ENCODE data around the gene GRK4.

The GRK4 gene

DNA sequence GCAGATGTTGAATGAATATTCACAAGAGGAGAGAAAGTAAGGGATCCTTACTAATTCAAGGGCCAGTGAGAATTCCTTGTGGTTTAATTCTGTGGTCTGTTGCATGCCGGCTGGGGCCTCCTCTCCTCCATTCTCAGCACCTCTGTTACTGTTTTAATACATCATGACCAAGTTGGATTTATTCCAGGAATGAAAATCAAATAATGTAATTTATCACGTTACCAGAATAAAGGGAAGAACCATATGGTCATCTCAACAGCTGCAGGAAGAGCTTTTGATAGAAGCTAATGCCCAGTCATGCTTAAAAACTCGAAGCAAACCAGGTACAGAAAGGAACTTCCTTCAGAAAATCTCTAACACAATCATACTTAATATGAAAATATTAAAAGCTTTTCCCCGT, 54.1 kb downstream of the GRK4 start:
- no peak for DNase-seq

DNA sequence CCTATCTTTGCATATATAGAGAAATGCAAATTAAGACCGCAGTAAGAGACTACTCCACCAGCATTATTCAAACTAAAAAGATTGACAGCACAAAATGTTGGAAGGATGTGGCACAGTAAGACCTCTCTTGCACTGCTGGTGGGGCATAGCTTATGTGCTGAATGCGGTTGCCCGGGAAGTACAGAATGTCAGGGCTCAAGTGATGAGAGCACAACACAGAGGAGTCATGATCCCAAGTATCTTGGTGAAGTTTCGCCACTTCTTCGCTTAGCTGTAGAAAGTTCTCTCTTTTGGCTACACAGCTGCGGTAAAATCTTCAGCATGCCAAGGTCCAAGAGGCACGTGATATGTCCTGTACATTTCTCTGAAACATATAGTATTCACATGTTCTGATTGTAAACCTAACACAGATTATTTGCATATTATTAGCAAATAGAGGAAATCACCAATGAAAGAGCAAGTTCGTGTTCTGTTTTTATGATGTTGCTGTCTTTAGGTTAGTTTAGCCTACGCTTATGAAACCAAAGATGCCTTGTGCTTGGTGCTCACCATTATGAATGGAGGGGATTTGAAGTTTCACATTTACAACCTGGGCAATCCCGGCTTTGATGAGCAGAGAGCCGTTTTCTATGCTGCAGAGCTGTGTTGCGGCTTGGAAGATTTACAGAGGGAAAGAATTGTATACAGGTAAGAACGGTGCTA, 55.9 kb downstream of the GRK4 start:
- no peak for DNase-seq

DNA sequence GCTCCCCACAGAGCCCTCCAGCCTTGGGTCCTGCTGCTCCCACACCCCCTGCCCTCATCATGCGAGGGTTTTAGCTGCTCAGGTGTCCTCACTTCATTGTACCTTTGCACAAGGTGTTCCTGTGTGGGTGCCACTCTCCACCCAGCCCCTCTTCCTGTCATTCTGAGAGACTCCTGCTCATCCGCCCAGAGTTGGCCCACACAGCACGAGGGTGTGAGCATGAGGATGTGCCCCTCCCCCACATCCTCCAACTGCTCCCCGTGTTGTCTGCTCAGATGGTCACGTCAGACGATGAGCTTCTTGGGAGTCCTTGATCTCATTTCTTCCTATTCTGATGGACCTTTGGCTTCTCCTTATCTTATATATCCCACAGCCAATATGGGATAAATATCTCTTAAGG, 57.8 kb downstream of the GRK4 start:
- no peak for DNase-seq

DNA sequence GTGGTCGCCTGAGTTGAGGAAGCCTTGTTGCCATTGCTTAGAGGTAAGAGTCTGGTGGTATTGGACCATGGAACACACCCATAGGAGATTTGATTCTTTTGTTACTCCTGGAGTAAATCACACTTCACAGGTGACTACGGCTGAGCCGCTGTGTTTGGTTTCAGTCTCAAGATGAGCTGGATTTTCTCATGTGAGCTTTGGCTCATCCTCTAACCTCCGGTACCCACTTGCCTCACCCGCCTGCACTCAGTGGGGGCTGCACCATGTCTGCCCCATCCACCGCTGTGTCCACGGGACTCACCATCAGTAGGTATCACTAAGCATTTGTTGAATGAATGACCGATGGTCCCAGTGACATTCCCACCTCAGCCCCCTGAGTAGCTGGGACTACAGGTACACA, 58.3 kb downstream of the GRK4 start:
- no peak for DNase-seq

DNA sequence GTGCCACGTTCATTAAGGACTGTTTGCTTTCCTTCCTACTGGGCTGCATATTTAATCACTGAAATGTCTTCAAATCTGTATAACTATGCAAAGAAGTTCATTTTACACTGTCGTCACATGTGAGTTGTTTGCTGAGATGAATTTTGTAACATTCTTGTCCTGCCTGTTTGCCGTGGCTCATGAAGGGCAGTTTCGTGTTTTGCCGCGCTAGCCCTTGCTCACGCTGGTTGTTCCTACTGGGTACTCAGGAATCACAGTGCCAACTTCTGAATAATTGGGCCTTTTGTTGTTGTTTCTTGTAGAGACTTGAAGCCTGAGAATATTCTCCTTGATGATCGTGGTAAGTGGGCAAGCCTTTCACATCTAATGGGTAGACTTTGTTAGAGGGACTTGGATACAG, 58.7 kb downstream of the GRK4 start:
- no peak for DNase-seq

DNA sequence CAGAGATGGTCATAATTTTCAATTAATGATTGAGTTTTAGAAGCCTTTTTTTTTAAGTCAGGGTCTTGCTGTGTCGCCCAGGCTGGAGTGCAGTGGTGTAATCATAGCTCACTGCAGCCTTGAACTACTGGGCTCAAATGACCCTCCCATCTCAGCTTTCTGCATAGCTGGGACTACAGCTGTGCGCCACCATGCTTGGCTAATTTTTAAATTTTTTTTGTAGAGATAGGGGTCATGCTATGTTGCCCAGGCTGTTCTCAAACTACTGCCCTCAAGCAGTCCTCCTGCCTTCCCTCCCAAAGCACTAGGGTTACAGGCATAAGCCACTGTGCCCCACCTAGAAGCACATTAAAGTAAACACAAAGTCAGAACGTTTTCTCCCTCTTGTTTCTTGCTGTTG, 59.3 kb downstream of the GRK4 start:
- DNase-seq: no peak

DNA sequence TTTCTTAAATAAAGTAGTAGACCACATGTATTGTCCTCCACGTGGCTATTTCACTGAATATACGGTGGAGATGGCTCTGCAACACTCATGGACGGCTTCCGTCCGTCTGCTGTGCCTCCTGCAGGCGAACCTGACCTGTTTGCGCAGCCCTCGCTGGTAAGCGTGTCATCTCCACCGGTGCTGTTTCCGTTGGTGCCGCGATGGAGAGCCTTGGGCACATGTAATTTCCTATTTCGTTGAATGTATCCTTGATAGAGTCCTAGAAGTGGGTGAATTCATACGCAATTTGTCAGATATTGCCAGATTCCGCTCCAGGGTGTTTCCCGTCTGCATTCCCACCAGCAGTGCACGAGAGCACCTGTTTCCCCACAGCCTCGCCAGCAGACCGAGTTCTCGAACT, 62.5 kb downstream of the GRK4 start:
- DNase-seq: no peak

DNA sequence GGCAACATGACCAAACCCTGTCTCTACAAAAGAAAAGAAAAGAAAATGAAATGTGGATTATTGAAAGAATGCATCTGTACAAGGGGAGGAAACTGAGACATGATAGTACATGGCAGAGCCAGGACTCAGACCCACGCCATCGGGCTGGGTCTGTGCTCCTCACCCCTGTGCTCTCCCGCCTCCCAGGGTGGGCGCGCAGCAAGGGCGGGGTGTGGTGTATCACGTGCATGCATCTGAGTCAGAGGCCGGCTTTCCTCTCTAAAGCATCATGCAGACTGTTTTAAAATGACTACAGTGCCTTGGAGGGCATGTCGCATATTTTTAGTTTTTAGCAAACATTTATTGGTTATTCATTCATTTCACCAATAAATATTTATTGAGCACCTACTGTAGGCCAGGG, 63.2 kb downstream of the GRK4 start:
- no peak for DNase-seq

DNA sequence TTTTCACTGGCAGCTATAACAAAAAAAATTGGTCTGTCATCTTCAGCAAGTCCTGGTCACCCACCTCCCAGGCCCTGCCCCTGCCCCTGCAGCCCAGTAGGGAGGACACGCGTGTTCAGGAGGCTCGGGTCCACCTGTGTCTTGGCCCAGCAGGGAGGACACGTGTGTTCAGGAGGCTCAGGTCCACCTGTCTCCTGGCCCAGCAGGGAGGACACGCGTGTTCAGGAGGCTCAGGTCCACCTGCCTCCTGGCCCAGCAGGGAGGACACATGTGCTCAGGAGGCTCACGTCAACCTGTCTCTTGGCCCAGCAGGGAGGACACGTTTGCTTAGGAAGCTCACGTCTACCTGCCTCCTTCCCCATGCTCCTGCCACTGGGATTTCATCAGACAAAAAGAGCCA, 66.1 kb downstream of the GRK4 start:
- DNase-seq: no peak

DNA sequence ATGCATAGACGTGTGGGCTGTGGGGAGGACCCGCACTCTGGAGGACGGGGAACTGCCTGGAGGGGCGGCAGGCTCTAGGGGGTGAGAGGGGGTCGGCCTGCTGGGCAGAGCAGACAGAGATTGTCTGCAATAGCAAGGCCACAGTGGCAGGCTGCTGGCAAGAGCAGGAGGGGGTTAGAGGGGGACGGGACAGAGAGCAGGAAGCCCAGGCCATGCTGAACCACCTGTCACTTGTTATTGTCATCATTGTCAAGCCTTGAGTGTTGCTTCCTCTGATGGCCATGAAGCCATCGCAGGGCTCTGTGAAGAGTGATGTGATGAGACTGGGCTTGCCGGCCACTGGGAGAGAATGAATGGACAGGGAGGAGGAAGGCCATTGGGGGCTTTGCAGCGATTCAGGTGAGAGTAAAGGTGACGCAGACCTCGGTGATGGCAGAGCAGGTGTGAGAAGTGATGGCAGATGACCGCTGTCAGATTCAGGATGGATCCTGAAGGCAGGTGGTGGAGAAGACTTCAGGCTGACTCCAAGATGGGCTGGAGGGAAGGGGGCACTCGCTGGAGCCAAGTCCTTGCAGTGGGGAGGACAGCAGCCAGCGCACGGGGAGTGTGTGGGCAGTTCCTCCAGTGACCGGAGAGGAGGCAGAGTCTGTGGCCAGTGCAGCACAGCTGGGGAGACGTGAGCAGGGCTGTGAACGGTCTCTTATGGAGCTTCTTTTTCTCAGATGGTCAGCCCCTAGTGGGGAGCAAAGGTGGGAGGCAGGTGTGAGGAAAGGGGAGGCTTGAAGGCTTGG, 67.4 kb downstream of the GRK4 start:
- DNase-seq: no peak

DNA sequence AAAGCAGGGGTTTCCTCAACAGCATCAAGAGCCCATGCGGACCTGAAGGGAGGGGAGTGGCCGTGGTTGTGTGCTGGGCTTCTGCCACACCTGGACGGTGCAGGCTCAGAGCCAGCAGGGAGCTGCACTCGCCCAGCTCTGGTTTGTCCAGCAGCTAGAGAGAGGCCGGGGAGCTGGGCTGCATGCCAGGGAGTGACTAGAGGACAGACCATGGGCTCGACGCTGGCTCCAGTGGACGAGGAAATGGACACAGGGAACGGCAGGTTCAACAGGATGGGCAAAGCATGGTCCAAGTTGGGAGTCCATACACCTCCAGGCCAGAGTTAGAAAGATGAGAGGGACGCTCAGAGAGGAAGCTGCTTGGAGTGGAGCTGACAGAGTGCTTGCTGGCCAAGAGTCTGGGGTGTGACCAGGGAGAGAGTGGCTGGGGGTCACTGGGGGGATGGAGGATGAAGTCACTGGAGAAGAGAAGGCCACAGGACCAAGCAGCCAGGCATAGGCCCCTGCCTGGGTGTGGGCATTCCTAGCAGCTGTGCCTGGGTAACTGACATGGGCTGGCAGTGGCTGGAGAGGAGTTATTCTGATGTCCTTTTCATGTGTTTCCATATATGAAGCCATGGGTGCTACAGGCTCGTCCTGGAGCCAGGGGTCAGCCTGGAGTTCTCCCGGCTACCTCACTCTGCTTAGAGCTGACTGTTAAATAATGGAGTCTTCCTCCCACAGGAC, 68.1 kb downstream of the GRK4 start:
- no peak for DNase-seq

DNA sequence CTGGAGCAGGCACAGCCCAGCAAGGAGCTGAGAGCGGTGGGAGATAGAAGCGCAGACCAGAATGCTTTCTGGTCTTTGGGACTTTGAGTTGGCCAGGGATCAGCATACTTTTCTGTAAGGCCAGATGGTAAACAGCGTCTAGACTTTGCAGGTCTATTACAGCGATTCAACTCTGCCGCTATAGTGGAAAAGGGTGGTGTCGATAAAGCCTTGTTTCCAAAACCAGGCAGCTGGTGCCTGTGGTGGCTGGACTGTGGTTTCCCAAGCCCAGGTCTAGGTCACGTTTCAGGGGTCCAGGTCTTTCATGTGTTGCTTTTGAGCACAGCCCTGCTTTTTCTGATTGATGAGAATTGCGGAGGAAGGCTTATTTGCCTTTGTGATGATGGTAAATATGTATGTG, 70.9 kb downstream of the GRK4 start:
- no peak for DNase-seq

DNA sequence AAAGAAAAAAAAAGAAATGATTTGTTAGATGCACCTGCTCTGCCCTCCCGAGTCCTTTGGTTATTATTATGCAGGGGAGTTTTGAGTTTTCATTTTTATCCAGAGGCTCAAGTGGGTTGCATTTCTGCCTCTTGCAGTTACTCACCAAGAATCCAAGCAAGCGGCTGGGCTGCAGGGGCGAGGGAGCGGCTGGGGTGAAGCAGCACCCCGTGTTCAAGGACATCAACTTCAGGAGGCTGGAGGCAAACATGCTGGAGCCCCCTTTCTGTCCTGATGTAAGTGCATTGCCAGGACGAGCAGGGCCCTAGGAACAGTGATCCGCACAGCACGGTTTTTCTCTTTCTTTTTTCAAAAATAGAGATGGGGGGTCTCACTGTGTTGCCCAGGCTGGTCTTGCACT, 71.9 kb downstream of the GRK4 start:
- DNase-seq: no peak

DNA sequence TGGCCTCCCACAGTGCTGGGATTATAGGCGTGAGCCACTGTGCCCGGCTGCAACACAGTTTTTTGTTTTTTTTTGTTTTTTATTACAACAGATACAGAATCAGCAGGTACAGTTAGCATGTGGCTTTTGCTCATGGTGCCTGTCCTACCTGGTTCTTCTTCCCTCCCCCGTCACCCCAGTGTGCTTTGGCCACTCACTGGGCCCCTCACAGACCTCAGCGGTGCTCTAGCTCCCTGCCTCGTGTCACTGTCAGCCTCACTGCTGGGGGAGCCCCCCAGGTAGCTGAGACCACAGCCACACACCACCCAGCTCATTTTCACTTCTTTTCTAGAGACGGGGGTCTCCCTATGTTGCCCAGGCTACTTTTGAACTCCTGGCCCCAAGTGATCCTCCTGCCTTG, 72.3 kb downstream of the GRK4 start:
- DNase-seq: no peak

DNA sequence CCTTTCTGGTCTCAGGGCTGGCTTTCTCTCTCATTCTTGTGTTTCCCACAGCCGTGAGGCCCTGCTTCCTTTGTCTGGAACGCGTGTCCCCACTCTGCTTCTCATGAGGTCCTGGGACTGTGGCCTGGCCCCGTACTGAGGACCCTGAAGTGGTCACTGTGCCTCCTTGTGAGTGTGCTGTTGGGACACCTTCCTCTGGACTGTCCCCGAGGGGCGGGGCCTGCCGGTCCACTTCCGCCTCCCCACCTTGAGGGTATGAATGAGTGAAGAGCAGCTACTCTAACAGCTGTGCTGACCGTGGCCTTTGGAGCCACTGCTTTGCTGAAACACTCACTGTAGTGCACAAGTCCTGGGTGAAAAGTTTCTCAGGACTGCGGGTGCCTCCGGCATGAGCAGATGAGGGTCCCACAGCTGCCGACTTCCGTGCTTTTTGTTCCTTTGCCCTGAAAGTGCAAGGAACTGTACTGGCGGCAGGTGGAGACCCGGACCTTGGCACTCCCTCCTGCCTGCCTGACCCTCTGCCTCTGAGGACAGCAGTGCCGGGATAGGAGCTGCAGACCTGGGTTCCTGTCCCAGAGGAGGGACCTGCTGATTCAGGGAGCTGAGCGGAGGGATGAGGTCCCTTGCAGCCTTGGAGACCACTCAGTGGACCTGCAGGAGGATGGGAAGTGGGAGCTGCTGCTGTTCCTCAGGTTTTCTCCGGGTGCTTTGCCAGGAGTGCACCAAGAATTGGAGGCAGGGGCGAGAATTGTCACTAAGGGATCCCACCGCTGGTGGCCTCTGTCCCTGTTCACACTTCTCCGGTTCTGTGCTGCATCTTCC, 73.0 kb downstream of the GRK4 start:
- no peak for DNase-seq

DNA sequence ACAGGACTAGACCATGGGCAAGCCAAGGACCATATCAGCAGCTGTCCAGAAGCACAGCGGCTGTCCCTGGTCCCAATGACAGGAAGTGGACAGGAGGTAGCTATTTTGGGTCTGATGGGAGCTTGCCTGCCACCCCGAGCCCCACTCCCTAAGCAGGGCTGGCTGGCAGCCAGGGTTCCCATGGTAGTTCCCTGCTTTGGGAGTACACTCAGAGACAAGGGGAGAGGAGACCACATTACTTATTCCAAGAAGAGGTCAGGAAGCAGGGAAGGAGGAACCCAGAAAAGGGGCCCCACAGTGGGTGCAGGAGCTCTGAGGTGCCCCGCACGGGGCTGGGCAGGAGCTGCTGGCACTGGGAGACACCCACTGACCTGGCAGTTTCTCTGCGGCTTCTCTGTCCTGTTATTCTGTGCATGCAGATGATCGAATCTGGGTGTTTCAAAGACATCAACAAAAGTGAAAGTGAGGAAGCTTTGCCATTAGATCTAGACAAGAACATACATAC, 74.6 kb downstream of the GRK4 start:
- no peak for DNase-seq

DNA sequence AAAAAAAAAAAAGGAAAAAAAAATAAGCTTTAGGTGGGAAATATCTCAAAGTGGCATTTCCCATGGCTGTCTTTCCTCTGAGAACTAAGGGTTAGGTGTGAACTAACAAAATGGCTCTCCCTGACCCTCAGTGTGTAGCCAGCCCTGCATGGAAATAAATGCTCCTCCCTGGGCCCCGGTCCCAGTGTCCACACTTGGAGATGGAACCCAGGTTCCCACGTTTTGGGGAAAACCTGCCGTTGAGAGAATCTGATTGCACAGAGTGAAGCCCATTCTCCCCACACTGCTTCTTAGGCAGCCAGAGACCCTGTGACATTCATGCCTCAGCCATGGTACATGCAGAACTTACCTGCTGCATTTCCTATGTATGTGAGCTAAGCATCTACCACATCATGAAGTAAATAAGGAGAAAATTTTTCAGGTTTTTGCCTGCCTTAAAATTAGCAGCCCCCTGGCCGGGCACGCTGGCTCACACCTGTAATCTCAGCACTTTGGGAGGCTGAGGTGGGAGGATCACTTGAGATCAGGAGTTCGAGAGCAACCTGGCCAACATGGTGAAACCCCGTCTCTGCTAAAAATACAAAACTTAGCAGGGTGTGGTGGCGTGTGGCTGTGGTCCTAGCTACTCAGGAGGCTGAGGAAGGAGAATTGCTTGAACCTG, 76.5 kb downstream of the GRK4 start:
- DNase-seq: no peak

DNA sequence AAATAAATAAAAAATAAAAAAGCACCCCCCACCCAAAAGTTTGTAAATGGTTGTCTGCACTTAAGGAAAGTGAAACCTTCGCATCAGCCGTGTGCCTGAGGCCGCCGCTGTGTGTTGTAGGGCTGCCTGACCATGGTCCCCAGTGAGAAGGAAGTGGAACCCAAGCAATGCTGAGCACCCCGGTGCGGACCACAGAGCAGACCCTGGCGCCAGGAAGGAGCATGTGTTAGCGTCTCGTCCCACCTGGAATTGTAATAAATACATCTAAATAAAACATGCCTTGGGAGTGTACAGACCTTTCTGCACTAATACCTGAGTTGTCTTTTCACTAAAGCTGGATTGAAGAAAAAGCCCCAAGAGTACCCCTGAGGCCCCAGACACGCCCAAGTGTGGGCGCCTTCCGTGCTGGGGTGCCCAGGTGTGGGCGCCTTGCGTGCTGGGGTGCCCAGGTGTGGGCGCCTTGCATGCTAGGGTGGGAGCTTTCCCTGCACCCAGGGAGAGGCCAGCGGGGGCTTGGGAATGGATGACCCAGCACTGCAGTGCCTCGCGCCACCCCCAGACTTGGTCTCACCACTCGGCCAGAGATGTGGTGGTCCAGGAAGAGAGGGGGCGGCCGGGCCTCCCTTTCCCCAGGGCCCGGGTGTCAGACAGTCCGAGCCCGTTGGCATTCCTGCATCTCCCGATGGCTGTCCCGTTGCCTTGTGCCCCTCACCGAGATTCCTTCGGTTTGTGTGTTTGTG, 77.3 kb downstream of the GRK4 start:
- DNase-seq: no peak

DNA sequence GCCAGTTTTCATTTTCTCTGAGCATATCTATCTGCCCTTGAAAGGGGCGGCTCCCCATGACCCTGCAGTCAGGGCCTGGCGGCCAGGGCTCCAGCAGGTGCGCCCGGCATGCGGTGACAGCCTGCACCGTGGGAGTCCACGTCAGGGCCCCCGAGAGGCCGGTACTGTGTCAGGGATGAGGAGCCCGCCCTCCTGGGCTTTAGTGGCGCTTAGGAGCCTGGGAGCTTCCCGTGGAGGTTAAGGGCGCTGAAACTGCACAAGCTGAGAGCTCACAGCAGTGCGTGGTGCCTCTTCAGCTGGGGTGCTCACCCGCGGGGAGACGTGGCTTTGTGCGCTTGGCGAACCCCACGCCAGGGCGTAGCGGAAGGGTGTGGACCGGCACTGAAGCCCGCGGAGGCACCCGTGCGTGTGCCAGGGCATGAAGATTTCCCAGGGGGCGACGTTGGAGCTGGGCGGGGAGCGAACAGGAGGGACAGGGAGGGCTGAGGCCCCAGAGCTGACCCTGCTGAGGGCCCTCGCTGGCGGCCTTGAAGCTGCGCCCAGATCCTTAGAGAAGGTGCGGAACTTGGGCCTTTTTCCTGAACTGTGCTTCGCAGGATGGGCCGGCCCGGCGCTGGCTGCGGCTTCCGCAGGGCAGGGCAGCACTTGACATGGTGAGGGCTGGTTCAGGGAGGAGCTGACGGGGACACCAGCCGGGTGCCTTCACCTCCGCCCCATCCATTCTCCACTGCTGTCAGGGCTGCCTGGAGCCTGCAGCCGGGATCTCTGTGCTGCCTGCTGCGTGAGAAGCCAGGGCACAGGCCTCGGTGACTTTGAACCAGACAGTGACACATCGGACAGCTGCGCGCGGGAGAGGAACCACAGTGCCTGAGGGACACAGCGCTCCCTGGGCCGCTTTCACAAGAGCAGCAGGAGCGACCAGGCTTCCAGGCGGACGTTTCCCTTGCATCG, 78.1 kb downstream of the GRK4 start:
- DNase-seq: no peak

DNA sequence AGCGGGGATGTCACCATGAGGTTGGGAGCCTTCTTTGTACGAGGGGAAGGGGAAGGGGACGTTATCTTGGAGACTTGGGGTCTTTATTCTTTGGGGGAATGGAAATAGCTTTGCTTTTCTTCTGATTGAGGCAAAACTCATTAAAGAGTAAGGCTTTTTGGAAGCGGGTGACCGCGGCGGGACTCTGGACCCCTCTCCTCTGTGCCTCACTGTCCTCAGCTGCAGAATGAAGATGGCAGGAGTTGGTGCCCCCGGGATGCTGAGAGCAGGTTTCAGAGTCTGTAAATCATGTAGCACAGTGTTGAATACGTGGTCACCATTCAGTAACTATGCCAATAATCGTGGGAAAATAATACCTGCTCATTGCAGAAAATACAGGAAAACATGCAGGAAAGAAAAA, 78.9 kb downstream of the GRK4 start:
- DNase-seq: no peak
